Right lobe of liver (tissue), 4 donors: Measurements from ENCODE around the gene HOPX.

Source experiments
- CTCF ChIP-seq, 4 donors: fragments of 200-600 bp in 3 of 4; fragments of 450-650 bp in 1 of 4; IDR thresholded peaks; one replicate each; pipeline versions ENCODE4 v1.5.1 to v1.8.0; 2016 to 2022; ENCODE audit warnings: antibody characterized with exemption in 4 of 4, mild to moderate bottlenecking in 2 of 4
- POLR2A ChIP-seq: fragments of 450-650 bp; IDR thresholded peaks from one replicate; pipeline ENCODE4 v1.6.1; 2017; ENCODE audit warnings: antibody characterized with exemption, mild to moderate bottlenecking
- donor health status: DM: no; HTN: no; CAD: no.
- donor health status: DM: no; HTN: no; CAD: no.
- donor health status: DM: no; HTN: yes; CAD: no.

GRCh38 chr4:56703378-56703777, 22.3 kb upstream of the HOPX start:
- no peak for TF ChIP-seq POLR2A
- TF ChIP-seq CTCF (IDR thresholded peaks at IDR 0.05), result no peak
